Astrocyte of the cerebellum (primary cell): ENCODE results near the gene NTN4.
A peak's percentile ranks its signal among the peaks of the same experiment; 100 is the strongest.

ENCODE experiments used
- DNase-seq: peaks from one replicate; pipeline ENCODE4 v3.0.0-alpha.2; 2011; ENCODE audit warnings: low read depth
- H3K4me3 ChIP-seq: 2 replicates; pipeline ENCODE4 v1.5.1; 2011; ENCODE audit warnings: mild to moderate bottlenecking, low read depth, low read length, moderate library complexity
- in situ Hi-C: cut with HindIII; loops from 2 replicates; pipeline ENCODE4 v1.10.0; 2017; ENCODE audit warnings: low sequenced_read_pairs
- TF ChIP-seq, protein P1 (sequence below): IDR thresholded peaks from 2 replicates; pipeline ENCODE4 v1.5.1; 2012; ENCODE audit warnings: low read length, low read depth, moderate library complexity, mild to moderate bottlenecking; ENCODE audit errors: missing control alignments

The NTN4 gene

GRCh38 chr12:95724767-95725166 lies 65.8 kb downstream of the NTN4 start:
- TF ChIP-seq, protein P1, sequence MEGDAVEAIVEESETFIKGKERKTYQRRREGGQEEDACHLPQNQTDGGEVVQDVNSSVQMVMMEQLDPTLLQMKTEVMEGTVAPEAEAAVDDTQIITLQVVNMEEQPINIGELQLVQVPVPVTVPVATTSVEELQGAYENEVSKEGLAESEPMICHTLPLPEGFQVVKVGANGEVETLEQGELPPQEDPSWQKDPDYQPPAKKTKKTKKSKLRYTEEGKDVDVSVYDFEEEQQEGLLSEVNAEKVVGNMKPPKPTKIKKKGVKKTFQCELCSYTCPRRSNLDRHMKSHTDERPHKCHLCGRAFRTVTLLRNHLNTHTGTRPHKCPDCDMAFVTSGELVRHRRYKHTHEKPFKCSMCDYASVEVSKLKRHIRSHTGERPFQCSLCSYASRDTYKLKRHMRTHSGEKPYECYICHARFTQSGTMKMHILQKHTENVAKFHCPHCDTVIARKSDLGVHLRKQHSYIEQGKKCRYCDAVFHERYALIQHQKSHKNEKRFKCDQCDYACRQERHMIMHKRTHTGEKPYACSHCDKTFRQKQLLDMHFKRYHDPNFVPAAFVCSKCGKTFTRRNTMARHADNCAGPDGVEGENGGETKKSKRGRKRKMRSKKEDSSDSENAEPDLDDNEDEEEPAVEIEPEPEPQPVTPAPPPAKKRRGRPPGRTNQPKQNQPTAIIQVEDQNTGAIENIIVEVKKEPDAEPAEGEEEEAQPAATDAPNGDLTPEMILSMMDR, result no peak
- no peak overlapping the region for H3K4me3 ChIP-seq
- in situ Hi-C loops, result no loop called here
- DNase-seq, result no peak

DNA sequence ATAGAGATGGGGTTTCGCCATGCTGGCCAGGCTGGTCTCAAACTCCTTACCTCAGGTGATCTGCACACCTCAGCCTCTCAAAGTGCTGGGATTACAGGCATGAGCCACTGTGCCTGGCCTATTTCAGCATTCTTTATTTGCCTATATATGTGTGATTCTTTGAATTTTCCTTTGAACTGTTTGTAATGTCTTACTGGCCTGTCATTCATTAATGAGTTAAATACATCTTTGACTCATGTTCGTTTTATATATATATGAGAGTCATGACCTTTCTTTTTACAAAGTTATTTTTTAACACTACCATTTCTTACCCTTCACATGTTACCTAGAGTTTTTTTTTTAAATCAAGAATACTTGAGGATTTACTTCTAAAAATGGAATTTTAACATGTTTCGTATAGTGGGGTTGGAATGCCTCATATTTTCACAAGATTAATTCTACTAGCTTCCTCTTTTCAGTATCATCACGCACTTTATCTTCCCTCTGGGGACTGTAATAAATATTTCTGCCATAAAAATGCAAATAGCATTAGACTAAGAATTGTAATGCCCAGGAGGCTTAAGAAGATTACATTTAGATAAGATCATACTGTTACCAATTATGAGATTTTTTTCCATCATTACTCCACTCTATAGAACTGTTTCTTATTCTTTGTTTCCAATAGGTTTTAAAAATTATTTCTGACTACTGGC lies 66.7 kb downstream of the NTN4 start:
- TF ChIP-seq, protein P1, result no peak
- no peak for DNase-seq
- H3K4me3 ChIP-seq, result no peak overlapping the region
- in situ Hi-C loops, result no loop called here

DNA sequence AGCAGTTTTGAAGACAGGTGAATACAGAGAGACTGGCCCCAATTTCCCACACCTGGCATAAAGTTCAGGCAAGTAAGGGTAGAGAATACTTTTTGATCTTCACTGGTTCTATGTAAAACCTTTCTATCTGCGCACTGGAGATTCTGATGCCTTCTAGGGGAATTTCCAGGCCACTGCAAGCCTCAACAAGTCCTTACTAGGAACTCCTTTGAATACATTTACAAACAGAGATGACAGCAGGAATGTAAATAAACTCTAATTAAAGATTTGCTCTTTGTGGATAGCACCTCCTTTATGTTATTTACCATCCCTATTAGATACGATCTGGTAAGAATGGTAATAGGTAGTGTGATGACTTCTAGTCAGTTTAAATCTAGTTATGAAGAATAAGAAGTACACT lies 69.2 kb downstream of the NTN4 start:
- no peak overlapping the region for H3K4me3 ChIP-seq
- no peak for DNase-seq
- in situ Hi-C loops, result no loop called here
- TF ChIP-seq, protein P1, result peak; percentile 24

DNA sequence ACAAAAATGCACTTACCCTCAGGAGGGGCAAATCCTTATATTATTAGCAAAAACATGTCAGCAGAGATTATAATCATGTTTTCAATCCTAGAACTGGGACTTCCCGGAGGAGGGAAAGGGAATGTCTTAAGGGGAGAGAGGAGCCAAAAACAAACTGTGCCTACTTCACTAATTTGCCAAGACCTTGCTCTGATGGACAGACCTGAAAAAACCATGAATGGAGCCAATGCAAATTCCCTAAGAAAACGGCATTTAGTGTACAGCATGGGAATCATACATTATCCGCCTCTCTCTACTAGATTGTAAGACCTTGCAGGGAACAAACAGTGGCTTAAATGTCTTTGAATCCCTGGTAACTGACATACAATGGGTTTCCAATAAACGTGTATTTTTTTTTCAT lies 70.4 kb downstream of the NTN4 start:
- H3K4me3 ChIP-seq, result no peak overlapping the region
- TF ChIP-seq, protein P1, result no peak
- DNase-seq, result no peak
- in situ Hi-C loops, result no loop called here

DNA sequence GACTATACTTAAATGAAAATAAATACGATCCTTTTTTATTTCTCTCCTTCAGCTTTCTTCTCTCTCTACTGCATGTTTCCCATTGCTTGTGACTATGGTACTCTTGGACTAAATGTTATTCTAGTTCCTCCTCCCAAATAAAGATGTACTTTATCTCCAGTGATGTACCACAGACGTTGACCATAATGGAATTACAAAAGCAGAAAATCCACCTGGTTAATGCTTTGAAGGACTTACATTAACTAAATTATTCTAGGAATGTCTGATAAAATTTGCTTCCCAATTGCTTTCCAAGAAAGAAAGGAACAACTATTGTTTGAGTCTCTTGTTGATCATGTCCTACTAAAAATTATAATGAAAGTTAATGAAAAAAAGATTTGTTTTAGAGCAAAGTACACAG lies 71.8 kb downstream of the NTN4 start:
- TF ChIP-seq, protein P1, result no peak
- in situ Hi-C loops, result no loop called here

DNA sequence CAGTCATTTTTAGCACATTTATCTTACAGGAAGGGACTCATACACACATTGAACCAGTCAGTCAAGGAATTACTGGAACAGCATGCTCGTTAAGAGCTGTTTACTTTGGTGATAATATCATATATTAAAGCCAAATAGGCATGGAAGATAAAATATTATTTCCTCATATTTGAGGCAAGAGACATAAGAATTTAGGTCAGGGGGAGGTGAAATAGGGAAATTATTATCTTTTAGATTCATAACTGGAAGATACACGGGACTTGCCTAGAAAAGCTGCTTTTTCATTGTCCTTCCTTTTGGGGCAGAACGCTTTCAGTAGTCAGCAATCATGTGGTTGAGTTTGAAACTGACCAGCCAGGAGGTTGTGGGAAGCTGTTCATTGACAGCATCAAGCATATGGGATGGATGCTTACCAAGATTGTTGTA lies 72.5 kb downstream of the NTN4 start:
- in situ Hi-C loops, result no loop called here
- DNase-seq, result no peak
- no peak overlapping the region for H3K4me3 ChIP-seq
- TF ChIP-seq, protein P1, result no peak

More for the DNA sequence above, 71.8 kb downstream of the NTN4 start:
- no peak overlapping the region for H3K4me3 ChIP-seq
- no peak for DNase-seq
